Gastrocnemius medialis (tissue), 4 donors: ENCODE data around the gene CHKA. TPM values are rescaled to one million over a fixed set of nuclear protein-coding genes. Genes with fewer than 3 reads are reported as not detected.

Experiments used
- ATAC-seq, 2 donors: fragments of 150-250 bp; one replicate each; pipeline ENCODE4 v1.9.1; 2016
- DNase-seq, 2 donors: peaks; one replicate each; pipeline ENCODE4 v3.0.0-alpha.2; 2019
- H3K27ac ChIP-seq, 4 donors: fragments of 200-600 bp; sonication (generic); 1 replicate in 1 of 4; 2 replicates in 3 of 4; pipeline ENCODE4 v1.5.1; 2016 to 2018; ENCODE audit warnings: mild to moderate bottlenecking in 2 of 4, moderate library complexity in 1 of 4
- H3K27me3 ChIP-seq, 3 donors: fragments of 200-600 bp; sonication (generic) in 2 of 3; 1 replicate in 1 of 3; 2 replicates in 2 of 3; pipeline versions ENCODE4 v1.5.1 to v1.6.0; 2016 to 2019; ENCODE audit warnings: mild to moderate bottlenecking in 1 of 3, moderate library complexity in 1 of 3
- H3K36me3 ChIP-seq, 2 donors: fragments of 200-600 bp; sonication (generic) in 1 of 2; one replicate each; pipeline ENCODE4 v1.5.1; 2017 to 2018
- H3K4me1 ChIP-seq, 2 donors: fragments of 200-600 bp; sonication (generic) in 1 of 2; one replicate each; pipeline ENCODE4 v1.5.1; 2016 to 2017; ENCODE audit warnings: mild to moderate bottlenecking in 2 of 2
- H3K4me3 ChIP-seq, 4 donors: fragments of 200-600 bp; sonication (generic) in 3 of 4; 1 replicate in 1 of 4; 2 replicates in 3 of 4; pipeline ENCODE4 v1.5.1; 2016 to 2019; ENCODE audit warnings: mild to moderate bottlenecking in 2 of 4
- H3K9me3 ChIP-seq, 3 donors: fragments of 200-600 bp; sonication (generic) in 2 of 3; 1 replicate in 1 of 3; 2 replicates in 2 of 3; pipeline ENCODE4 v1.5.1; 2016 to 2019
- CTCF ChIP-seq, 5 experiments: fragments of 450-650 bp in 3 of 5; fragments of 200-600 bp in 2 of 5; sonication (generic) in 2 of 5; IDR thresholded peaks in 4 of 5; conservative IDR thresholded peaks in 1 of 5; 1 replicate in 4 of 5; 2 replicates in 1 of 5; pipeline ENCODE4 v1.5.1; 2016 to 2019; ENCODE audit warnings: antibody characterized with exemption in 5 of 5, mild to moderate bottlenecking in 3 of 5, moderate library complexity in 3 of 5
- POLR2A ChIP-seq, 2 donors: fragments of 450-650 bp; IDR thresholded peaks; one replicate each; pipeline ENCODE4 v1.6.1; 2017; ENCODE audit warnings: antibody characterized with exemption in 2 of 2, mild to moderate bottlenecking in 2 of 2, moderate library complexity in 2 of 2
- in situ Hi-C, 4 donors: fragments of 200-750 bp; cut with MboI; loops; one replicate each; pipeline versions ENCODE4 v1.15.0 to v1.8.0; 2017; ENCODE audit warnings: low sequenced_read_pairs in 4 of 4
- intact Hi-C: fragments of 100-400 bp; cut with DNase I; formaldehyde crosslinking; loops from one replicate; pipeline ENCODE4 v1.15.1; 2023; ENCODE audit warnings: low total_unique reads
- total RNA-seq, 4 donors: library from RNA; depleted of rRNA; stranded (reverse); fragments of >200 nt; gene quantifications; one replicate each; pipeline versions ENCODE4 v1.1.0 to v1.2.3, GENCODE V29; 2016

Gene CHKA
- total RNA-seq, 4 donors from 2014 or later: 7.3 to 20.9 (median 12.3) TPM

GRCh38 chr11:68142028-68142412 is 20.8 kb upstream of the CHKA start:
- TF ChIP-seq POLR2A (IDR thresholded peaks at IDR 0.05) (no peak), CTCF (IDR thresholded peaks at IDR 0.05 in 4 of 5, conservative IDR thresholded peaks at IDR 0.05 in 1 of 5) (no peak)
- ATAC-seq (no peak), DNase-seq (no peak)
- Histone ChIP-seq H3K4me3 (no peak overlapping the region), H3K4me1 (peaks cover 0 to 8% of the 10 kb centered on the region in 2 donors), H3K9me3 (no peaks in the 10 kb centered on the region), H3K27me3 (no peaks in the 10 kb centered on the region), H3K36me3 (no peaks in the 10 kb centered on the region), H3K27ac (no peak overlapping the region)
- in situ Hi-C loops: no loop called here
- intact Hi-C loops: no loop called here

GRCh38 chr11:68141246-68142027 is 20.2 kb upstream of the CHKA start:
- no peak overlapping the region for H3K4me3 ChIP-seq
- H3K27me3 ChIP-seq: no peaks in the 10 kb centered on the region
- DNase-seq (no peak), ATAC-seq (no peak)
- TF ChIP-seq POLR2A (IDR thresholded peaks at IDR 0.05) (no peak), CTCF (IDR thresholded peaks at IDR 0.05 in 4 of 5, conservative IDR thresholded peaks at IDR 0.05 in 1 of 5) (no peak)
- H3K9me3 ChIP-seq: no peaks in the 10 kb centered on the region
- H3K27ac ChIP-seq: no peak overlapping the region
- peaks cover 0 to 3% of the 10 kb centered on the region in 2 donors for H3K4me1 ChIP-seq
- H3K36me3 ChIP-seq: no peaks in the 10 kb centered on the region
- in situ Hi-C loops: no loop called here
- intact Hi-C loops: no loop called here

- TF ChIP-seq CTCF (IDR thresholded peaks at IDR 0.05 in 4 of 5, conservative IDR thresholded peaks at IDR 0.05 in 1 of 5): no peak
- no peak for TF ChIP-seq POLR2A (IDR thresholded peaks at IDR 0.05)
- ATAC-seq (no peak), DNase-seq (no peak)
- H3K9me3 ChIP-seq: no peaks in the 10 kb centered on the region
- H3K4me3 ChIP-seq: no peak overlapping the region
- H3K27ac ChIP-seq: no peak overlapping the region
- intact Hi-C loops: no loop called here
- no peaks in the 10 kb centered on the region for H3K36me3 ChIP-seq
- in situ Hi-C loops: no loop called here
- H3K4me1 ChIP-seq: no peaks in the 10 kb centered on the region
- H3K27me3 ChIP-seq: no peaks in the 10 kb centered on the region
Measured at GRCh38 chr11:68140496-68141245, 19.5 kb upstream of the CHKA start.

- in situ Hi-C loops: loop anchor here in 1 of 4 donors (5.0 kb wide), 1 partner anchor 36 kb away; no protein-coding TSS in a partner anchor
- Histone ChIP-seq H3K27me3 (no peaks in the 10 kb centered on the region), H3K4me1 (no peaks in the 10 kb centered on the region), H3K36me3 (no peaks in the 10 kb centered on the region), H3K9me3 (no peaks in the 10 kb centered on the region), H3K27ac (no peak overlapping the region), H3K4me3 (no peak overlapping the region)
- TF ChIP-seq POLR2A (IDR thresholded peaks at IDR 0.05) (no peak), CTCF (IDR thresholded peaks at IDR 0.05 in 4 of 5, conservative IDR thresholded peaks at IDR 0.05 in 1 of 5) (no peak)
- intact Hi-C loops: no loop called here
- DNase-seq (no peak), ATAC-seq (no peak)
Measured at GRCh38 chr11:68138237-68138636, 17.0 kb upstream of the CHKA start.
